ENCODE measurements around the gene SUMF1.

- TF ChIP-seq BHLHE40 (IDR thresholded peaks at IDR 0.05; ENCODE audit: low read length) (no peak), CTCF (CRISPR knock-in tag; IDR thresholded peaks at IDR 0.05) (no peak), NR3C1 (CRISPR knock-in tag; IDR thresholded peaks at IDR 0.05) (no peak), JUN (CRISPR knock-in tag; IDR thresholded peaks at IDR 0.05) (no peak), REST (IDR thresholded peaks at IDR 0.05; ENCODE audit: borderline replicate concordance in 1 of 2, low read depth in 1 of 2, low read length in 2 of 2) (no peak), ZNF20 (CRISPR knock-in tag; IDR thresholded peaks at IDR 0.05) (no peak), NONO (IDR thresholded peaks at IDR 0.05) (no peak), NONO (CRISPR knock-in tag; conservative IDR thresholded peaks at IDR 0.05) (no peak)
- TF ChIP-seq, protein P1, sequence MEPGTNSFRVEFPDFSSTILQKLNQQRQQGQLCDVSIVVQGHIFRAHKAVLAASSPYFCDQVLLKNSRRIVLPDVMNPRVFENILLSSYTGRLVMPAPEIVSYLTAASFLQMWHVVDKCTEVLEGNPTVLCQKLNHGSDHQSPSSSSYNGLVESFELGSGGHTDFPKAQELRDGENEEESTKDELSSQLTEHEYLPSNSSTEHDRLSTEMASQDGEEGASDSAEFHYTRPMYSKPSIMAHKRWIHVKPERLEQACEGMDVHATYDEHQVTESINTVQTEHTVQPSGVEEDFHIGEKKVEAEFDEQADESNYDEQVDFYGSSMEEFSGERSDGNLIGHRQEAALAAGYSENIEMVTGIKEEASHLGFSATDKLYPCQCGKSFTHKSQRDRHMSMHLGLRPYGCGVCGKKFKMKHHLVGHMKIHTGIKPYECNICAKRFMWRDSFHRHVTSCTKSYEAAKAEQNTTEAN (CRISPR knock-in tag; conservative IDR thresholded peaks at IDR 0.05) = no peak
Measured at GRCh38 chr3:4396542-4396941, 70.5 kb downstream of the SUMF1 start.
